ENCODE measurements around the gene VPS39. TPM values are rescaled to one million over a fixed set of nuclear protein-coding genes. Genes with fewer than 3 reads are reported as not detected.
"Not testable (repeated sequence)": the region's sequence is repeated elsewhere in the genome, so short reads cannot be mapped to it uniquely, and the experiment has no call there.

The VPS39 gene
- total RNA-seq, 1 donor: 69.1 TPM

DNA sequence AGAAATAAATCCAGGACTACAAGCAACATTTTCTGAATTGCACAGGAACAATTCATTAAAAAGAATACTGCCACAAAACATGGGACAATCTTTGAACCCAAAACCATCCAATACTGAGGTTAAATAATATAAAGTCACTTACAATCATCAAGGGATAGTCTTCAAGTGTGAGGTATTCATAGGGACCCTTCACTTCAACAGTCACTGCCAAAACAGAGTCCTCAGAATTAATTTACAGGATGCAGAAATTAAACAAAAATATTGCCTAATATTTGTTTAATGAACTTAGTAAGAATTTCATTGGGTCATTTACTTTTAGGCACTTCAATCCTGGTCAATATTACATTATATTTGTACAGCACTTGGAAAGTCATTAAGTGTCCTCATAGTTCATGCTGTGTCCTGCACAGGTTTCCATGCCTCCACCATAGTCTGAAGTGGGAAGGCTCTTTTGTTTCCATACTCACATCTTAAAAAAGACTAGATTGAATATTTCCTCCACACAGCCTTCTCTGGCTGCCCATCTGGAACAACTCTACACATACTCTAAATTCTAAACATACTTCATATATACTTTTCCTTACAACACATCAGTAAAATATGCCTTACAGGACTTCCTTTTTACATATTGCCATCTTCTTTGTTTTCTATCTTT lies 31.6 kb upstream of the VPS39 start:
- no peak overlapping the region for H3K27ac ChIP-seq (ENCODE audit: low read depth, low read length)
- H4K20me1 ChIP-seq (ENCODE audit: insufficient read depth, low read length): peaks cover 5% of the 10 kb centered on the region
- H3K4me3 ChIP-seq (ENCODE audit: insufficient read depth, low read length): no peak overlapping the region
- no peak overlapping the region for H3K4me2 ChIP-seq (ENCODE audit: insufficient read depth, low read length)
- H2AFZ ChIP-seq (ENCODE audit: low read length): no peak overlapping the region
- no peaks in the 10 kb centered on the region for H3K27me3 ChIP-seq (ENCODE audit: insufficient read depth, low read length)
- TF ChIP-seq, protein P1, sequence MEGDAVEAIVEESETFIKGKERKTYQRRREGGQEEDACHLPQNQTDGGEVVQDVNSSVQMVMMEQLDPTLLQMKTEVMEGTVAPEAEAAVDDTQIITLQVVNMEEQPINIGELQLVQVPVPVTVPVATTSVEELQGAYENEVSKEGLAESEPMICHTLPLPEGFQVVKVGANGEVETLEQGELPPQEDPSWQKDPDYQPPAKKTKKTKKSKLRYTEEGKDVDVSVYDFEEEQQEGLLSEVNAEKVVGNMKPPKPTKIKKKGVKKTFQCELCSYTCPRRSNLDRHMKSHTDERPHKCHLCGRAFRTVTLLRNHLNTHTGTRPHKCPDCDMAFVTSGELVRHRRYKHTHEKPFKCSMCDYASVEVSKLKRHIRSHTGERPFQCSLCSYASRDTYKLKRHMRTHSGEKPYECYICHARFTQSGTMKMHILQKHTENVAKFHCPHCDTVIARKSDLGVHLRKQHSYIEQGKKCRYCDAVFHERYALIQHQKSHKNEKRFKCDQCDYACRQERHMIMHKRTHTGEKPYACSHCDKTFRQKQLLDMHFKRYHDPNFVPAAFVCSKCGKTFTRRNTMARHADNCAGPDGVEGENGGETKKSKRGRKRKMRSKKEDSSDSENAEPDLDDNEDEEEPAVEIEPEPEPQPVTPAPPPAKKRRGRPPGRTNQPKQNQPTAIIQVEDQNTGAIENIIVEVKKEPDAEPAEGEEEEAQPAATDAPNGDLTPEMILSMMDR (IDR thresholded peaks at IDR 0.05; ENCODE audit: extremely low read depth, low read depth, low read length): no peak
- H3K4me1 ChIP-seq (ENCODE audit: insufficient read depth, low read length): no peaks in the 10 kb centered on the region
- no peak for DNase-seq (ENCODE audit: insufficient read length, low spot score, missing footprints)
- H3K36me3 ChIP-seq (ENCODE audit: insufficient read depth, low read length): peaks cover 32% of the 10 kb centered on the region
- H3K9me3 ChIP-seq (ENCODE audit: low read depth, low read length): no peaks in the 10 kb centered on the region
- H3K79me2 ChIP-seq (ENCODE audit: insufficient read depth, low read length): peaks cover 16% of the 10 kb centered on the region

DNA sequence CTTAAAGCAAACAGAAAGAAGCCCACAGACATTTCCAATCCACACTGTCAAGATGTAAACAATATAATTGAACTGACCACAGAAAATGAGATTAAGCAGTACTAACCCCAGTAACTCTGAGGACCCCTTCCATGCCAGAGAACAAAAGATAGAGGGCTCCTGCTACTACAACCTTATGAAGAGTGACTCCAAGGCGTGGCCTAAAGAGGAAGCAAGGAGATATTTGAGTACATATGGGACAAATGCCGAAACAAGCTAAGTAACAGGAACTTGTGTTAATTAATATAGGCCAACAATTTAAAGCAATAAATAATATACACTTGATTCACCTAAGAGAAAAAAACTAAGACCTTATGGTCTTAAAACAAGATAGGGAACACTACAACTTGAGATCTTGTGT lies 25.0 kb upstream of the VPS39 start:
- Histone ChIP-seq H3K36me3 (ENCODE audit: insufficient read depth, low read length) (peaks cover 56% of the 10 kb centered on the region), H4K20me1 (ENCODE audit: insufficient read depth, low read length) (no peaks in the 10 kb centered on the region), H3K9me3 (ENCODE audit: low read depth, low read length) (no peaks in the 10 kb centered on the region), H3K27ac (ENCODE audit: low read depth, low read length) (no peak overlapping the region), H3K79me2 (ENCODE audit: insufficient read depth, low read length) (peaks cover 16% of the 10 kb centered on the region), H2AFZ (ENCODE audit: low read length) (no peak overlapping the region), H3K4me2 (ENCODE audit: insufficient read depth, low read length) (no peak overlapping the region), H3K27me3 (ENCODE audit: insufficient read depth, low read length) (no peaks in the 10 kb centered on the region), H3K4me3 (ENCODE audit: insufficient read depth, low read length) (no peak overlapping the region), H3K4me1 (ENCODE audit: insufficient read depth, low read length) (no peaks in the 10 kb centered on the region)
- no peak for DNase-seq (ENCODE audit: insufficient read length, low spot score, missing footprints)
- TF ChIP-seq, protein P1 (IDR thresholded peaks at IDR 0.05; ENCODE audit: extremely low read depth, low read depth, low read length): no peak

DNA sequence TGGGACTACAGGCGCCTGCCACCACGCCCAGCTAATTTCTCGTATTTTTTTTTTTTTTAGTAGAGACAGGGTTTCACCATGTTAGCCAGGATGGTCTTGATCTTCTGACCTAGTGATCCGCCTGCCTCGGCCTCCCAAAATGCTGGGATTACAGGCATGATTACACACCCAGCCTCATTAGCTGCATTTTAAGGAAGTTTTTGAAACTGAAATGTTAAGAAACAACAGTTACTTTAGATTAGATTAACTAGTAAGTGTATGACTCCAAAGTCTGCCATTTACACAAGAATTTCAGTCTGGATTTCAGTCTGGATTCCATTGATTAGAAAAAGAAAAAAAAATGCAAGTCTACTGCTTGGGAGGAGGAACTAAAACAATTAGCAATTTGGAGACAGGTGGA lies 24.5 kb upstream of the VPS39 start:
- Histone ChIP-seq H4K20me1 (ENCODE audit: insufficient read depth, low read length) (no peaks in the 10 kb centered on the region), H3K4me2 (ENCODE audit: insufficient read depth, low read length) (no peak overlapping the region), H3K36me3 (ENCODE audit: insufficient read depth, low read length) (peaks cover 57% of the 10 kb centered on the region), H3K9me3 (ENCODE audit: low read depth, low read length) (no peaks in the 10 kb centered on the region), H3K4me1 (ENCODE audit: insufficient read depth, low read length) (no peaks in the 10 kb centered on the region), H3K4me3 (ENCODE audit: insufficient read depth, low read length) (no peak overlapping the region), H3K27ac (ENCODE audit: low read depth, low read length) (no peak overlapping the region), H3K79me2 (ENCODE audit: insufficient read depth, low read length) (peaks cover 16% of the 10 kb centered on the region), H3K27me3 (ENCODE audit: insufficient read depth, low read length) (no peaks in the 10 kb centered on the region), H2AFZ (ENCODE audit: low read length) (no peak overlapping the region)
- DNase-seq (ENCODE audit: insufficient read length, low spot score, missing footprints): no peak
- TF ChIP-seq, protein P1 (IDR thresholded peaks at IDR 0.05; ENCODE audit: extremely low read depth, low read depth, low read length): no peak

DNA sequence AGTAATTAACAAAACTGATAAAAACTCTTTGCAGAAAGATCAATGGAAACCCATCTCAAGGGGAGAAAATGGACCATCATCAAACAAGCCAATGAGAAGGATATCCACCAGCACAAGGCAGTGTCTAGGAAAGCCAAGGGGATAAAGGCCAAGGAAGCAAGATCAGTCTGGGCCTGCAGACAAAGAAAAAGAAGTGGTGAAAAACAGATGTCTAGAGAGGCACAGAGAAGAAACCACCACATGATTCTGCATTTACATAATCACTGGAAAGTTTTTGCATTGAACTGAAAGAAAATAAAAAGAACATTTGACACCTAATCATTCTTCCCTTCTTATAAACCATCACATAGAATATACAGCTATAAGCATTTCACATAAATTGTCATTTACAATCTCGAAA lies 23.0 kb upstream of the VPS39 start:
- peaks cover 55% of the 10 kb centered on the region for H3K36me3 ChIP-seq (ENCODE audit: insufficient read depth, low read length)

DNA sequence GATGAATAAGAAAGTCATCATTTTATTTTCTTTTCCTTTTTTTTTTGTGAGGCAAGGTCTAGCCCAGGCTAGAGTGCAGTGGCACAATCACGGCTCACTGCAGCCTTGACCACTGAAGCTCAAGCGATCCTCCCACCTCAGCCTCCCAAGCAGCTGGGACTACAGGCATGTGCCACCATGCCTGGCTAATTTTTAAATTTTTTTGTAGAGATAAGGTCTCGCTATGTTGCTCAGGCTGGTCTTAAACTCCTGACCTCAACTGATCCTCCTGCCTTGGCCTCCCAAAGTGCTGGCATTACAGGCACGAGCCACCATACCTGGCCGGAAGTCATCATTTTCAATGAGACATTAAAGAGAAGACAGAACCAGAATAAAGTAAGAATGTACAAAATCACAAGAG lies 20.9 kb upstream of the VPS39 start:
- not testable (repeated sequence) for H3K4me2 ChIP-seq (ENCODE audit: insufficient read depth, low read length); H3K9me3 ChIP-seq (ENCODE audit: low read depth, low read length); H2AFZ ChIP-seq (ENCODE audit: low read length); H3K4me3 ChIP-seq (ENCODE audit: insufficient read depth, low read length); H4K20me1 ChIP-seq (ENCODE audit: insufficient read depth, low read length); H3K27ac ChIP-seq (ENCODE audit: low read depth, low read length); H3K4me1 ChIP-seq (ENCODE audit: insufficient read depth, low read length); H3K27me3 ChIP-seq (ENCODE audit: insufficient read depth, low read length); DNase-seq (ENCODE audit: insufficient read length, low spot score, missing footprints); H3K79me2 ChIP-seq (ENCODE audit: insufficient read depth, low read length)
- peaks cover 66% of the 10 kb centered on the region for H3K36me3 ChIP-seq (ENCODE audit: insufficient read depth, low read length)

More for the DNA sequence above, 23.0 kb upstream of the VPS39 start:
- H3K4me1 ChIP-seq (ENCODE audit: insufficient read depth, low read length): no peaks in the 10 kb centered on the region
- TF ChIP-seq, protein P1 (IDR thresholded peaks at IDR 0.05; ENCODE audit: extremely low read depth, low read depth, low read length): no peak
- no peak for DNase-seq (ENCODE audit: insufficient read length, low spot score, missing footprints)
- no peaks in the 10 kb centered on the region for H4K20me1 ChIP-seq (ENCODE audit: insufficient read depth, low read length)
- H3K9me3 ChIP-seq (ENCODE audit: low read depth, low read length): no peaks in the 10 kb centered on the region
- H3K4me2 ChIP-seq (ENCODE audit: insufficient read depth, low read length): no peak overlapping the region
- H2AFZ ChIP-seq (ENCODE audit: low read length): no peak overlapping the region
- peaks cover 9% of the 10 kb centered on the region for H3K79me2 ChIP-seq (ENCODE audit: insufficient read depth, low read length)
- H3K27ac ChIP-seq (ENCODE audit: low read depth, low read length): no peak overlapping the region
- no peak overlapping the region for H3K4me3 ChIP-seq (ENCODE audit: insufficient read depth, low read length)
- H3K27me3 ChIP-seq (ENCODE audit: insufficient read depth, low read length): no peaks in the 10 kb centered on the region

All from osteoblast (primary cell).